K562 (cell line): Measurements from ENCODE around the gene GTF3C1.

Source experiments
- ARID4B ChIP-seq: sonication (generic); formaldehyde crosslinking; IDR thresholded peaks from 2 replicates; pipeline ENCODE4 v1.8.0; 2022; ENCODE audit warnings: mild to moderate bottlenecking, missing genetic modification reagents
- CAMTA2 ChIP-seq: fragments of 250-450 bp; sonication (Bioruptor Pico); conservative IDR thresholded peaks from 2 replicates; pipeline ENCODE4 v1.5.1; 2022
- CTCF ChIP-seq, 3 experiments: IDR thresholded peaks in 2 of 3; conservative IDR thresholded peaks in 1 of 3; 2 replicates each; pipeline ENCODE4 v1.5.1; 2011 to 2012; ENCODE audit warnings: low read length in 3 of 3, mild to moderate bottlenecking in 3 of 3, control low read depth in 2 of 3, improper control_type of control experiment in 1 of 3, inconsistent platforms in 1 of 3, low read depth in 1 of 3, mixed read lengths in 1 of 3, moderate library complexity in 1 of 3; ENCODE audit not compliant: insufficient read depth in 2 of 3
- NCOA4 ChIP-seq: fragments of 450-650 bp; IDR thresholded peaks from 2 replicates; pipeline ENCODE4 v1.6.1; 2018; ENCODE audit warnings: mild to moderate bottlenecking; ENCODE audit not compliant: partially characterized antibody

- TF ChIP-seq ARID4B (CRISPR knock-in tag) (no peak), CTCF (IDR thresholded peaks at IDR 0.05 in 2 of 3, conservative IDR thresholded peaks at IDR 0.05 in 1 of 3; ENCODE audit: insufficient read depth in 2 of 3, low read depth in 1 of 3, low read length in 3 of 3) (no peak), NCOA4 (no peak), CAMTA2 (CRISPR knock-in tag) (no peak)
These were observed 132.6 kb downstream of the GTF3C1 start for GRCh38 chr16:27417047-27417671.
